Vagina (tissue), 2 donors: Measurements from ENCODE around the gene CACNG1. TPM values are rescaled to one million over a fixed set of nuclear protein-coding genes. Genes with fewer than 3 reads are reported as not detected.

Experiments used
- DNase-seq, 2 donors: peaks; one replicate each; pipeline ENCODE4 v3.0.0-alpha.2; 2017; ENCODE audit errors: extremely low spot score in 2 of 2
- H3K27ac ChIP-seq: fragments of 200-600 bp; sonication (generic); one replicate; pipeline ENCODE4 v1.5.1; 2019
- H3K27me3 ChIP-seq: fragments of 200-600 bp; sonication (generic); one replicate; pipeline ENCODE4 v1.5.1; 2019
- H3K36me3 ChIP-seq, 2 donors: fragments of 200-600 bp; sonication (generic); one replicate each; pipeline ENCODE4 v1.5.1; 2017 to 2019
- H3K4me1 ChIP-seq: fragments of 200-600 bp; sonication (generic); one replicate; pipeline ENCODE4 v1.5.1; 2019
- H3K4me3 ChIP-seq, 2 donors: fragments of 200-600 bp; sonication (generic); 1 replicate in 1 of 2; 2 replicates in 1 of 2; pipeline ENCODE4 v1.5.1; 2016 to 2019
- H3K9me3 ChIP-seq: fragments of 200-600 bp; sonication (generic); one replicate; pipeline ENCODE4 v1.5.1; 2019
- POLR2A ChIP-seq, 2 donors: fragments of 450-650 bp; IDR thresholded peaks; one replicate each; pipeline ENCODE4 v1.6.1; 2017; ENCODE audit warnings: antibody characterized with exemption in 2 of 2, mild to moderate bottlenecking in 2 of 2, moderate library complexity in 2 of 2
- POLR2AphosphoS5 ChIP-seq, 2 donors: sonication (generic); formaldehyde crosslinking; IDR thresholded peaks; one replicate each; pipeline ENCODE4 v1.9.0; 2017; ENCODE audit warnings: antibody characterized with exemption in 2 of 2, mild to moderate bottlenecking in 2 of 2, low read depth in 1 of 2; ENCODE audit not compliant: insufficient read depth in 1 of 2
- intact Hi-C: fragments of 100-400 bp; cut with DNase I; formaldehyde crosslinking; loops from one replicate; pipeline ENCODE4 v1.15.1; 2023
- total RNA-seq: library from RNA; depleted of rRNA; stranded (reverse); fragments of >200 nt; gene quantifications from one replicate; pipeline ENCODE4 v1.2.3, GENCODE V29; 2016
- TF ChIP-seq, protein P1 (sequence below), 3 experiments: fragments of 450-650 bp in 2 of 3; fragments of 200-600 bp in 1 of 3; sonication (generic) in 1 of 3; IDR thresholded peaks; one replicate each; pipeline ENCODE4 v1.5.1; 2017 to 2019; ENCODE audit warnings: antibody characterized with exemption in 3 of 3, mild to moderate bottlenecking in 2 of 3, moderate library complexity in 2 of 3

The CACNG1 gene
- total RNA-seq, 1 donor from 2014 or later, result not detected

DNA sequence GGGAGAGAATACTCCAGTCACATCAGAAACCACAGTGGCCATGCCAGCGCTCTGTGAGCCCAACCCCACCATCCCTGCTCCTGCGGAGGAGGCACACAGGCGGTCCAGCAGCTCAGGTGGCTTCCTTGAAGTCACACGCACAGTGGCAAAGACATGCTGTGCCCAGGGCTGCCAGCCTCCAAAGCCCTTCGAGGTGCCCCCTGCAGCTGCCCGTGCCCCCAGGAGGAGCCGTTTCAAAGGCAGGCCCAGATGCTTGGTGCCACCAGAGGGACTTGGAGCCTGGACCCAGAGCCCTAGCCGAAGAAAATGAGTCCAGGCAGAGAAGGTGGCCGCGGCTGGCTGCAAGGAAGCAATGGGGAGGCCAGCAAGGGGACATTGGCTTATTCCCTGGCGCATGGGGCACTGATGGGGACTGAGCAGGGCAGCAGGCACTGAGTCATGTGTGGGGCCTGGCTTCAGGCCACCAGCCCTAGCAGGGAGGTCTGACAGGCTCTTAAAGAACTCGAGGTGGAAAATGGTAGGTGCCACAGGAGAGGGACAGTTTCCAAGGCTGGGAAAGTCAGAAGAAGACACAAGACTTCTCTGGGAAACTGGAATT is 17.2 kb upstream of the CACNG1 start:
- TF ChIP-seq, protein P1, sequence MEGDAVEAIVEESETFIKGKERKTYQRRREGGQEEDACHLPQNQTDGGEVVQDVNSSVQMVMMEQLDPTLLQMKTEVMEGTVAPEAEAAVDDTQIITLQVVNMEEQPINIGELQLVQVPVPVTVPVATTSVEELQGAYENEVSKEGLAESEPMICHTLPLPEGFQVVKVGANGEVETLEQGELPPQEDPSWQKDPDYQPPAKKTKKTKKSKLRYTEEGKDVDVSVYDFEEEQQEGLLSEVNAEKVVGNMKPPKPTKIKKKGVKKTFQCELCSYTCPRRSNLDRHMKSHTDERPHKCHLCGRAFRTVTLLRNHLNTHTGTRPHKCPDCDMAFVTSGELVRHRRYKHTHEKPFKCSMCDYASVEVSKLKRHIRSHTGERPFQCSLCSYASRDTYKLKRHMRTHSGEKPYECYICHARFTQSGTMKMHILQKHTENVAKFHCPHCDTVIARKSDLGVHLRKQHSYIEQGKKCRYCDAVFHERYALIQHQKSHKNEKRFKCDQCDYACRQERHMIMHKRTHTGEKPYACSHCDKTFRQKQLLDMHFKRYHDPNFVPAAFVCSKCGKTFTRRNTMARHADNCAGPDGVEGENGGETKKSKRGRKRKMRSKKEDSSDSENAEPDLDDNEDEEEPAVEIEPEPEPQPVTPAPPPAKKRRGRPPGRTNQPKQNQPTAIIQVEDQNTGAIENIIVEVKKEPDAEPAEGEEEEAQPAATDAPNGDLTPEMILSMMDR (IDR thresholded peaks at IDR 0.05), result no peak
- TF ChIP-seq POLR2AphosphoS5 (IDR thresholded peaks at IDR 0.05; ENCODE audit: insufficient read depth in 1 of 2, low read depth in 1 of 2) (no peak), POLR2A (IDR thresholded peaks at IDR 0.05) (no peak)
- H3K27me3 ChIP-seq, result no peaks in the 10 kb centered on the region
- H3K9me3 ChIP-seq, result no peaks in the 10 kb centered on the region
- intact Hi-C loops, result no loop called here
- H3K27ac ChIP-seq, result no peak overlapping the region
- no peak for DNase-seq
- no peak overlapping the region for H3K4me3 ChIP-seq
- no peaks in the 10 kb centered on the region for H3K36me3 ChIP-seq
- H3K4me1 ChIP-seq, result no peaks in the 10 kb centered on the region

DNA sequence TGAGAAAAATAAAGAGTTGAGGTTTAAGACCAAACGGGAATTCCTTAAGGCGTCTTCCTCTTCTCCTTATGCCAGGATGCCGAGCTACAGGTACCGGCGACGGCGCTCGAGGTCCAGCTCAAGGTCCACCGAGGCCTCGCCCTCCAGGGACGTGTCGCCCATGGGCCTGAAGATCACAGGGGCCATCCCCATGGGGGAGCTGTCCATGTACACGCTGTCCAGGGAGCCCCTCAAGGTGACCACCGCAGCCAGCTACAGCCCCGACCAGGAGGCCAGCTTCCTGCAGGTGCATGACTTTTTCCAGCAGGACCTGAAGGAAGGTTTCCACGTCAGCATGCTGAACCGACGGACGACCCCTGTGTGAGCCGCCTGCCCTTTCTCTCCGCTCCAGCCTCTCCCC is 13.7 kb upstream of the CACNG1 start:
- no peak overlapping the region for H3K27ac ChIP-seq
- intact Hi-C loops, result no loop called here
- no peaks in the 10 kb centered on the region for H3K27me3 ChIP-seq
- H3K4me1 ChIP-seq, result no peaks in the 10 kb centered on the region
- no peaks in the 10 kb centered on the region for H3K36me3 ChIP-seq
- TF ChIP-seq POLR2A (IDR thresholded peaks at IDR 0.05), result no peak
- TF ChIP-seq POLR2AphosphoS5 (IDR thresholded peaks at IDR 0.05; ENCODE audit: insufficient read depth in 1 of 2, low read depth in 1 of 2), result no peak
- TF ChIP-seq, protein P1 (IDR thresholded peaks at IDR 0.05), result no peak
- no peak overlapping the region for H3K4me3 ChIP-seq
- DNase-seq, result no peak
- no peaks in the 10 kb centered on the region for H3K9me3 ChIP-seq

DNA sequence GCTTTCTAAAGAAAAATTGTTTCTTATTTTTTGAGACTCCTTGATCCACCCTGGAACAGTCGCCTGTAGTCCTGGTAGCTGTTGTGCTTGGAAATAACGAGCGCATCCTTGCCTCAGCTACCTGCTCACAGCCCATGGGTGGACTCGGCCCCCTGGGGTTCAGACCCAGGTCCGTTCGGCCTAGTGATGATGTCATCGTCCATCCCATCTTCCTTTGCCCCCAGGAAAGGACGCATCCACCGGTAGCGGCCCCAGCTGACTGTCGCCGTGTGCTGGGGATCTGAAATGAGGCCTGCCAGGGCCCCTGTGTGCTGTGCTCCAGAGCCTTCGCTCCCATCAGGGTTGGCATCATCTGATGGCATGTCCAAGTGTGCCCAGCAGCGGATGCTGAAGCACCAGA is 12.0 kb upstream of the CACNG1 start:
- Histone ChIP-seq H3K4me3 (no peak overlapping the region), H3K4me1 (no peaks in the 10 kb centered on the region), H3K27me3 (no peaks in the 10 kb centered on the region), H3K36me3 (no peaks in the 10 kb centered on the region), H3K9me3 (no peaks in the 10 kb centered on the region), H3K27ac (no peak overlapping the region)
- TF ChIP-seq POLR2A (IDR thresholded peaks at IDR 0.05), result no peak
- TF ChIP-seq, protein P1 (IDR thresholded peaks at IDR 0.05), result no peak
- intact Hi-C loops, result no loop called here
- DNase-seq, result no peak

DNA sequence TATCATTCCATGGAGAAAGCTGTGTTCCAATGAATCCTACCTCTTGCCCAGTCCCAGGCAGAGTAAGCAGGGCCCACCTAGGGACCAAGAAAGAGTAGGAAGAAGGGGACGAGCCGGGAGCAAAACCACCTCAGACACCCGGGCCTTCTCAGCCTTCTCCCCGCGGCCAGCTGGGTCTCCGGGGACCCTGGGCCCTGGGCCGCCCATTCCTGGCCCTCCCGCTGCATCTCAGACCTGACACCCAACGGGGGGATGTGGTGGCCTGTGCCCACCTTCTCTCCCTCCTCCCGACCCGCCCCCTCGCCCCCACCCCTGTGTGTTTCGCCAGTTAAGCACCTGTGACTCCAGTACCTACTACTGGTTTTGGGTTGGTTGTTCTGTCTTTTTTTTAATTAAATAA is 11.4 kb upstream of the CACNG1 start:
- H3K4me3 ChIP-seq, result no peak overlapping the region
- H3K4me1 ChIP-seq, result no peaks in the 10 kb centered on the region
- TF ChIP-seq, protein P1 (IDR thresholded peaks at IDR 0.05), result no peak
- TF ChIP-seq POLR2AphosphoS5 (IDR thresholded peaks at IDR 0.05; ENCODE audit: insufficient read depth in 1 of 2, low read depth in 1 of 2), result no peak
- TF ChIP-seq POLR2A (IDR thresholded peaks at IDR 0.05), result no peak
- no peak for DNase-seq
- no peak overlapping the region for H3K27ac ChIP-seq
- intact Hi-C loops, result no loop called here
- no peaks in the 10 kb centered on the region for H3K27me3 ChIP-seq
- no peaks in the 10 kb centered on the region for H3K9me3 ChIP-seq
- H3K36me3 ChIP-seq, result no peaks in the 10 kb centered on the region

DNA sequence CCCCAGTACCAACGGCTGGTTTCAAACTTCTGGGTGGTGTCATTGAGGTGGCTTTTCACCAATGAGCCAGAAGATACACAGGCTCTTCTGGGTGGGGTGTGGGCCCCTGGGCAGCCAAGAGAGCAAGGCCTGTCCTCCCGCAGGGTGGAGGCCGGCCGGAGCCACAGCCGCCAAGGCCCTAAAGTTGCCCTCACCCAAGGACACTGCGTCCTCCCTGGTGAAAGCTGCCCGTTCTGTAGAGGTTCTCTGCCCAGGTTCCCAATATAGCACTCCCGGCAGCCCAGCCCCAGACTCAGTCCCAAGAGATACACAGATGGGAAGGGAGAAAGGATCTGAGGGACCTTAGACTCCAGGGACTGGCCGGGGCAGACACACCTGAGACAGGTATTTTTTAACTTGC is 10.7 kb upstream of the CACNG1 start:
- no peaks in the 10 kb centered on the region for H3K27me3 ChIP-seq
- H3K9me3 ChIP-seq, result no peaks in the 10 kb centered on the region
- no peak overlapping the region for H3K27ac ChIP-seq
- no peak for TF ChIP-seq POLR2AphosphoS5 (IDR thresholded peaks at IDR 0.05; ENCODE audit: insufficient read depth in 1 of 2, low read depth in 1 of 2)
- TF ChIP-seq POLR2A (IDR thresholded peaks at IDR 0.05), result no peak
- TF ChIP-seq, protein P1 (IDR thresholded peaks at IDR 0.05), result no peak
- no peak for DNase-seq
- intact Hi-C loops, result no loop called here
- no peaks in the 10 kb centered on the region for H3K4me1 ChIP-seq
- no peak overlapping the region for H3K4me3 ChIP-seq
- H3K36me3 ChIP-seq, result no peaks in the 10 kb centered on the region
